GM18520 (cell line): Measurements from ENCODE around the gene HAGHL.
"Not testable (repeated sequence)": the region's sequence is repeated elsewhere in the genome, so short reads cannot be mapped to it uniquely, and the experiment has no call there.

Experiments
- ATAC-seq: cut with Tn5 transposase; IDR thresholded peaks from one replicate; pipeline ENCODE4 v1.9.1; 2021; ENCODE audit not compliant: unreplicated experiment

The HAGHL gene

DNA sequence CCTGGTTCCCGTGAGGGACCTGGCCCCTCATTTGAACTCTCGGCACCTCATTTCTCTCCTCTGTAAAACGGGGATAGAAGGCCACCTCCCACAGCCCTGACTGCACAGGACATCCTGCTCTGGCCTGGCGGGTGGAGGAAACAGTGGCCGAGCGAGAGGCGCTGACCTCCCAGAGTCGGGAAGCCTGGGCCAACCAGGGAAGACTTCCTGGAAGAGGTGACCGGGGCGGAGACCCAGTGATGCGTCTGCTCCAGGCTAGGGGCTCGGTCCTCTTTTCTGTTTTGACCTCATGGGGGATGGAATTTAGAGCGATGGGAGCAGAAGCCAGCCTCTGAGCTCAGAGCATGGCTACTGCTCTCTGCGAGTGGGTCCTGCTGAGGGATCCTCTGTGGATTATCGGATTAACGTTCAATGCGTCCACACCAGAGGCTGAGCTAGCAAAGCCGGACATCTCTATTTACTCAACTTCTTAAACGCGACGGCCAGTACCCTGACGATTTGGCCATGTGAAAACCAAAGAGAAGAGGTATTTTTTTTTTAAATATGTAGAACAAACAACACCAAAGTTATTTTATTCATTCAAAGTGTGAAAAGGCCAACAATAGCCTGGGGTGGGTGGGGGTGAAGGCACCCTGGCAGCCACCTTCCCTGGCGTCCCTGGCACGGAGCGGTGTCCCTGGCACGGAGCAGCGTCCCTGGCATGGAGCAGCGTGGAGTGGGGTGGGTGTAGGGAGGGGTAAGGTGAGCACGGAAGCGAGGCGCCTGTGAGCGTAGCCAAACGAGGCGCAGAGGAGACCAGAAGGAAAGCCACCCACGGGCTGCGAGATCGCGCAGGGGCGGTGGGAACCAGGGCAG lies 24.5 kb downstream of the HAGHL start:
- no peak for ATAC-seq

DNA sequence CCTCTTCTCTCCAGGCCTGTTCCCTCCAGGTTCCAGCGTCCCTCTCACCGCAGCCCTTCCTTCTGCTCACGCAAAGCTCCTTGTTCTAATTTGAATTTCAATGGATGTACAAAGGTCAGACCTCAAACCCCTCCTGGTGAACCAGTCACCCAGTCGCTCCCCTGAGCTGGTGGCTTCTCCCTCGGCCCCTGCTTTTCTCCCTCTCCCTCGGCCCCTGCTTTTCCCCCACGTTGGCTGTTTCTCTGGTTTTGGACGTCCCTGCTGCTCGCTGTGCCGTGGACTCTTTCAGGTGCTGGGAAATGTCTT lies 25.1 kb downstream of the HAGHL start:
- no peak for ATAC-seq

GRCh38 chr16:754121-754607 lies 27.3 kb downstream of the HAGHL start:
- ATAC-seq, result not testable (repeated sequence)

GRCh38 chr16:754656-755055 lies 27.8 kb downstream of the HAGHL start:
- no peak for ATAC-seq

GRCh38 chr16:756428-756827 lies 29.5 kb downstream of the HAGHL start:
- no peak for ATAC-seq

- ATAC-seq, result no peak
Measured at GRCh38 chr16:759110-759910, 32.4 kb downstream of the HAGHL start.

DNA sequence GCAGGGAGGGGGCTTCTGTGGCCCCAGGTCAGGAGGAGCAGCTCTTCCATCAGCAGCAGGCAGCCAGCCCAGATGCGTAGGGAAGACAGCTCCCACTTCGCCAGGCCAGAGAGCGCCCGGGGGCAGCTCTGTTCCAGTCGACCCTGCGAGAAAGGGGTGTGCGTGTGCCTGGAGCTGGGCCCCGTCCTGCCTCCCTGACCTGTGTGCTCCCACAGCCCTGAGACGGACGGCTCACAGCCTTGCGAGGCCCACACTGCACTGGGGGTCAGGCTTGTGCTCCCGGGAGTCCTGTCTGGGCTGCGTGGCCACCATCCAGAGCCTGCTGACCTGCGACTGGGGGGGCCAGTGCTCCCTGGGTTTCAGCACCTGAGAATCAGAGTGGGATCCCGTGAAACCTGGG lies 33.2 kb downstream of the HAGHL start:
- ATAC-seq, result no peak

GRCh38 chr16:760545-761343 lies 33.8 kb downstream of the HAGHL start, which contains the start of gene MSLN:
Gene MSLN, plus strand, starts transcription at chr16:760734. Its CDS starts 1,947 bp downstream, at chr16:762681.
- ATAC-seq, result no peak

GRCh38 chr16:761625-762513 lies 35.0 kb downstream of the HAGHL start:
- no peak for ATAC-seq

DNA sequence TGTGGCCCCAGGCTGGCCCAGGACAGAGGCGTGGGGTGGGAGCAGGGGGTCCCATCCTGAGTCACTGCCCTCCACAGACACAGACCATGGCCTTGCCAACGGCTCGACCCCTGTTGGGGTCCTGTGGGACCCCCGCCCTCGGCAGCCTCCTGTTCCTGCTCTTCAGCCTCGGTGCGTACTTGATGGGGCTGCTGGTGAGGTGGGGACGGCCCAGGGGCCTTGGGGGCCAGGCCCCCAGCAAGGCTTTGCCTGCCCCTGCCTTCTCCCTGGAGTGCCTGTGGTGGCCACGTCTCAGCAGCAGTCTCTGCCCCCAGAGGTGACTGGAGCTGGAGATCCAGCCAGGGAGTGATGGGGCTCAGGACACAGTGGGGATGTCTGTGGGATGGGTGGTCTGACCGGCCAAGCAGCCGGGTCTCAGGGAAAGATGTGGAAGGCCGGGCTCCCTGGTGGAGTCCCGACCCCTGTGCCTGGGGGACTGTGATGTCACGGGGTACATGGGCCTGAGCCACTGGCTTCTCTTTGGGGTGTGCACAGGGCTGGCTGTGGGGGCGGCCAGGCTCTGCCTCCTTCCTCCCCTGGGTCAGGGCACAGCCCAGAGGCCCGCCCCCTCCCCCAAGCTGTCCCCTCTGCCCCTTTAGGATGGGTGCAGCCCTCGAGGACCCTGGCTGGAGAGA lies 35.8 kb downstream of the HAGHL start:
- ATAC-seq, result no peak

- ATAC-seq, result no peak
Measured at GRCh38 chr16:763369-764183, 36.7 kb downstream of the HAGHL start.

- no peak for ATAC-seq
Measured at GRCh38 chr16:764184-764750, 37.4 kb downstream of the HAGHL start.

- no peak for ATAC-seq
Measured at GRCh38 chr16:764848-765487, 38.1 kb downstream of the HAGHL start.

DNA sequence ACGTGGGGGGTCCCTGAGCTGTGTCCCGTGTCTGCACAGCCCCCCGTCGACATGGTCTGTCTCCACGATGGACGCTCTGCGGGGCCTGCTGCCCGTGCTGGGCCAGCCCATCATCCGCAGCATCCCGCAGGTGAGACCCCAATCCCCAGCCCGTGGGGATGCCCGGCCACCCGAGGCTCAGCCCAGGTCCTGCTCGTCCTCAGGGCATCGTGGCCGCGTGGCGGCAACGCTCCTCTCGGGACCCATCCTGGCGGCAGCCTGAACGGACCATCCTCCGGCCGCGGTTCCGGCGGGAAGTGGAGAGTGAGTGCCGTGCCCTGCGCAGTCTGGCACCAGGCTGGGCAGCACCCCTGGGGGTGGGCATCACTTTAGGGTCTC lies 38.6 kb downstream of the HAGHL start:
- no peak for ATAC-seq

DNA sequence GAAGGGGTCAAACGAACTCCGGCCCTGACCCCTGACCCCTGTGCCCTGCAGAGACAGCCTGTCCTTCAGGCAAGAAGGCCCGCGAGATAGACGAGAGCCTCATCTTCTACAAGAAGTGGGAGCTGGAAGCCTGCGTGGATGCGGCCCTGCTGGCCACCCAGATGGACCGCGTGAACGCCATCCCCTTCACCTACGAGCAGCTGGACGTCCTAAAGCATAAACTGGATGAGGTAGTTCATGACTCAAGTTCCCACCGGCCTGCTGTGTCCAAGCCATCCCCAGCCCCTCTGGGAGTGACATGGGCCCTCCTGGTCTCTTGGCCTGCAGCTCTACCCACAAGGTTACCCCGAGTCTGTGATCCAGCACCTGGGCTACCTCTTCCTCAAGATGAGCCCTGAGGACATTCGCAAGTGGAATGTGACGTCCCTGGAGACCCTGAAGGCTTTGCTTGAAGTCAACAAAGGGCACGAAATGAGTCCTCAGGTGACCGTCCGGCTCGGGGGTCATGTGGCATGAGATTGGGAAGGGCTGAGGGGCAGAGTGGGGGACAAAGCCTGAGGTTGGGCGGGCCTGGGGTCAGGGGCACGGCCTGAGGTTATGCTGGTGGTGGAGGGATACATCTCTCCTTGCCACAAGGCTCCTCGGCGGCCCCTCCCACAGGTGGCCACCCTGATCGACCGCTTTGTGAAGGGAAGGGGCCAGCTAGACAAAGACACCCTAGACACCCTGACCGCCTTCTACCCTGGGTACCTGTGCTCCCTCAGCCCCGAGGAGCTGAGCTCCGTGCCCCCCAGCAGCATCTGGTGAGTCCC lies 39.3 kb downstream of the HAGHL start:
- ATAC-seq, result no peak

- ATAC-seq, result no peak
Measured at GRCh38 chr16:766820-767640, 40.1 kb downstream of the HAGHL start.
